WTC11 (cell line): Measurements from ENCODE around the gene BMP6. TPM values are rescaled to one million over a fixed set of nuclear protein-coding genes. Genes with fewer than 3 reads are reported as not detected.

Source experiments
- MXD4 ChIP-seq: fragments of 250-450 bp; sonication (Bioruptor Pico); IDR thresholded peaks from 2 replicates; pipeline ENCODE4 v1.8.0; 2021; ENCODE audit warnings: mild to moderate bottlenecking, moderate library complexity, borderline replicate concordance
- ZNF138 ChIP-seq: sonication (generic); formaldehyde crosslinking; conservative IDR thresholded peaks from 2 replicates; pipeline ENCODE4 v1.8.1; 2022; ENCODE audit warnings: mild to moderate bottlenecking, moderate library complexity, missing genetic modification reagents
- total RNA-seq: library from RNA; stranded (reverse); gene quantifications from 3 replicates; pipeline ENCODE4 v1.2.3, GENCODE V29; 2021
- TF ChIP-seq, protein P1 (sequence below): sonication (generic); formaldehyde crosslinking; IDR thresholded peaks from 2 replicates; pipeline ENCODE4 v1.8.1; 2023; ENCODE audit warnings: mild to moderate bottlenecking, moderate library complexity, missing genetic modification reagents
- TF ChIP-seq, protein P2 (sequence below): sonication (generic); formaldehyde crosslinking; IDR thresholded peaks from 2 replicates; pipeline ENCODE4 v1.8.1; 2022; ENCODE audit warnings: mild to moderate bottlenecking, moderate library complexity, missing genetic modification reagents
- TF ChIP-seq, protein P3 (sequence below): sonication (generic); formaldehyde crosslinking; IDR thresholded peaks from 2 replicates; pipeline ENCODE4 v1.8.0; 2022; ENCODE audit warnings: mild to moderate bottlenecking, missing genetic modification reagents

BMP6 gene
- total RNA-seq, 1 experiment from 2014 or later = 1.0 TPM

DNA sequence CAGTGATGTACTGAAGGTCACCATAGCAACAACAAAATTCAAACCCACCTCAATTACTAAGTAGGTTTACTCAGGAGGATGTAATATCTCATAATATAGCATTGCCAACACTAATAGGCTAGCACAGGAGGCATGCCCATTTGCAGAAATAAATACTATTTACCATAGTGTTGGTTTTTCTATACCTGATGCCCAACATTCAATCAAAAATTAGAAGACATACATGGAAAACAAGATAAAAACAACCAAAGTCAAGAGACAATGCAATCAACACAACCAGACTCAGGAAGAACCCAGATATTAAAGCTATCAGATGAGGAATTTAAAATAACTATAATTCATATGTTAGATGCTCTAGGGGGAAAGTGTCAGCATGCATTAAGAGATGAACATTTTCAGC, 199.0 kb downstream of the BMP6 start (continued):
- TF ChIP-seq, protein P1, sequence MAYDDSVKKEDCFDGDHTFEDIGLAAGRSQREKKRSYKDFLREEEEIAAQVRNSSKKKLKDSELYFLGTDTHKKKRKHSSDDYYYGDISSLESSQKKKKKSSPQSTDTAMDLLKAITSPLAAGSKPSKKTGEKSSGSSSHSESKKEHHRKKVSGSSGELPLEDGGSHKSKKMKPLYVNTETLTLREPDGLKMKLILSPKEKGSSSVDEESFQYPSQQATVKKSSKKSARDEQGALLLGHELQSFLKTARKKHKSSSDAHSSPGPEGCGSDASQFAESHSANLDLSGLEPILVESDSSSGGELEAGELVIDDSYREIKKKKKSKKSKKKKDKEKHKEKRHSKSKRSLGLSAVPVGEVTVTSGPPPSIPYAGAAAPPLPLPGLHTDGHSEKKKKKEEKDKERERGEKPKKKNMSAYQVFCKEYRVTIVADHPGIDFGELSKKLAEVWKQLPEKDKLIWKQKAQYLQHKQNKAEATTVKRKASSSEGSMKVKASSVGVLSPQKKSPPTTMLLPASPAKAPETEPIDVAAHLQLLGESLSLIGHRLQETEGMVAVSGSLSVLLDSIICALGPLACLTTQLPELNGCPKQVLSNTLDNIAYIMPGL (CRISPR knock-in tag) = no peak
- TF ChIP-seq, protein P2, sequence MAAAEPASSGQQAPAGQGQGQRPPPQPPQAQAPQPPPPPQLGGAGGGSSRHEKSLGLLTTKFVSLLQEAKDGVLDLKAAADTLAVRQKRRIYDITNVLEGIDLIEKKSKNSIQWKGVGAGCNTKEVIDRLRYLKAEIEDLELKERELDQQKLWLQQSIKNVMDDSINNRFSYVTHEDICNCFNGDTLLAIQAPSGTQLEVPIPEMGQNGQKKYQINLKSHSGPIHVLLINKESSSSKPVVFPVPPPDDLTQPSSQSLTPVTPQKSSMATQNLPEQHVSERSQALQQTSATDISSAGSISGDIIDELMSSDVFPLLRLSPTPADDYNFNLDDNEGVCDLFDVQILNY (CRISPR knock-in tag) = no peak
- TF ChIP-seq MXD4 (CRISPR knock-in tag) (no peak), ZNF138 (CRISPR knock-in tag) (no peak)
- TF ChIP-seq, protein P3, sequence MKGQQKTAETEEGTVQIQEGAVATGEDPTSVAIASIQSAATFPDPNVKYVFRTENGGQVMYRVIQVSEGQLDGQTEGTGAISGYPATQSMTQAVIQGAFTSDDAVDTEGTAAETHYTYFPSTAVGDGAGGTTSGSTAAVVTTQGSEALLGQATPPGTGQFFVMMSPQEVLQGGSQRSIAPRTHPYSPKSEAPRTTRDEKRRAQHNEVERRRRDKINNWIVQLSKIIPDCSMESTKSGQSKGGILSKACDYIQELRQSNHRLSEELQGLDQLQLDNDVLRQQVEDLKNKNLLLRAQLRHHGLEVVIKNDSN = no peak

Other genes with a start within 250 kb of the BMP6 start
- gene DSP, start 184.4 kb upstream of the BMP6 start, total RNA-seq = 74.5 to 77.0 TPM (median 76.1 TPM) in 3 replicates
- 17.6 to 24.0 TPM (median 21.4 TPM) in 3 replicates for gene SNRNP48, start 135.9 kb upstream of the BMP6 start, total RNA-seq
- 141 to 149 TPM (median 147 TPM) in 3 replicates for gene TXNDC5, start 184.7 kb downstream of the BMP6 start, total RNA-seq